Neural progenitor cell (in vitro differentiated cells): ENCODE data around the gene ACSS3.

ENCODE experiments used
- CTCF ChIP-seq: fragments of 200-600 bp; sonication (generic); IDR thresholded peaks from 2 replicates; pipeline ENCODE4 v1.5.1; 2017; ENCODE audit warnings: antibody characterized with exemption, mild to moderate bottlenecking
- EZH2 ChIP-seq: fragments of 200-600 bp; sonication (generic); IDR thresholded peaks from 2 replicates; pipeline ENCODE4 v1.6.1; 2017; ENCODE audit warnings: antibody characterized with exemption, mild to moderate bottlenecking, moderate library complexity
- EZH2phosphoT487 ChIP-seq: fragments of 200-600 bp; sonication (generic); IDR thresholded peaks from 2 replicates; pipeline ENCODE4 v1.6.1; 2017; ENCODE audit warnings: antibody characterized with exemption

GRCh38 chr12:81147292-81147919, 69.5 kb downstream of the ACSS3 start:
- TF ChIP-seq CTCF (no peak), EZH2phosphoT487 (no peak), EZH2 (no peak)
